Vagina (tissue), 2 donors: ENCODE results near the gene FBXO24.

Experiments
- POLR2A ChIP-seq, 2 donors: fragments of 450-650 bp; IDR thresholded peaks; one replicate each; pipeline ENCODE4 v1.6.1; 2017; ENCODE audit warnings: antibody characterized with exemption in 2 of 2, mild to moderate bottlenecking in 2 of 2, moderate library complexity in 2 of 2
- TF ChIP-seq, protein P1 (sequence below), 3 experiments: fragments of 450-650 bp in 2 of 3; fragments of 200-600 bp in 1 of 3; sonication (generic) in 1 of 3; IDR thresholded peaks; one replicate each; pipeline ENCODE4 v1.5.1; 2017 to 2019; ENCODE audit warnings: antibody characterized with exemption in 3 of 3, mild to moderate bottlenecking in 2 of 3, moderate library complexity in 2 of 3

GRCh38 chr7:100595188-100595587, 9.1 kb downstream of the FBXO24 start:
- TF ChIP-seq, protein P1, sequence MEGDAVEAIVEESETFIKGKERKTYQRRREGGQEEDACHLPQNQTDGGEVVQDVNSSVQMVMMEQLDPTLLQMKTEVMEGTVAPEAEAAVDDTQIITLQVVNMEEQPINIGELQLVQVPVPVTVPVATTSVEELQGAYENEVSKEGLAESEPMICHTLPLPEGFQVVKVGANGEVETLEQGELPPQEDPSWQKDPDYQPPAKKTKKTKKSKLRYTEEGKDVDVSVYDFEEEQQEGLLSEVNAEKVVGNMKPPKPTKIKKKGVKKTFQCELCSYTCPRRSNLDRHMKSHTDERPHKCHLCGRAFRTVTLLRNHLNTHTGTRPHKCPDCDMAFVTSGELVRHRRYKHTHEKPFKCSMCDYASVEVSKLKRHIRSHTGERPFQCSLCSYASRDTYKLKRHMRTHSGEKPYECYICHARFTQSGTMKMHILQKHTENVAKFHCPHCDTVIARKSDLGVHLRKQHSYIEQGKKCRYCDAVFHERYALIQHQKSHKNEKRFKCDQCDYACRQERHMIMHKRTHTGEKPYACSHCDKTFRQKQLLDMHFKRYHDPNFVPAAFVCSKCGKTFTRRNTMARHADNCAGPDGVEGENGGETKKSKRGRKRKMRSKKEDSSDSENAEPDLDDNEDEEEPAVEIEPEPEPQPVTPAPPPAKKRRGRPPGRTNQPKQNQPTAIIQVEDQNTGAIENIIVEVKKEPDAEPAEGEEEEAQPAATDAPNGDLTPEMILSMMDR (IDR thresholded peaks at IDR 0.05) = no peak
- TF ChIP-seq POLR2A (IDR thresholded peaks at IDR 0.05) = no peak
